HCT116 (cell line): ENCODE results near the gene ERCC6. TPM values are rescaled to one million over a fixed set of nuclear protein-coding genes. Genes with fewer than 3 reads are reported as not detected.

Experiments
- ATAC-seq: fragments of 200-7000 bp; cut with Tn5 transposase; 2 replicates; pipeline ENCODE4 v1.9.1; 2020; ENCODE audit warnings: mild to moderate bottlenecking, moderate library complexity
- BruUV-seq: library from RNA; stranded (reverse); fragments of 400-500 nt; replicated peaks from 2 replicates; lab custom pipeline; 2021; lab: Mats Ljungman, UMichigan
- CTCF ChIA-PET: fragments of 300-600 bp; sonication (Branson Sonifier 250); formaldehyde crosslinking; loops from one replicate; lab custom pipeline; 2021; ENCODE audit warnings: antibody characterized with exemption; lab: Charles Lee
- POLR2A ChIA-PET: fragments of 300-600, 350-600 bp; sonication (Branson Sonifier 250); formaldehyde crosslinking; loops from one replicate; lab custom pipeline; 2021; ENCODE audit warnings: antibody characterized with exemption; lab: Charles Lee
- RAD21 ChIA-PET, 2 experiments: fragments of 300-600 bp; sonication (Branson Sonifier 250); formaldehyde crosslinking; loops; one replicate each; lab custom pipeline; 2023; ENCODE audit warnings: low total read pairs in 2 of 2; ENCODE audit not compliant: uncharacterized antibody in 2 of 2, unreplicated experiment in 2 of 2, low non-redundant PET in 1 of 2; lab: Charles Lee
- DNase-seq: peaks from one replicate; pipeline ENCODE4 v3.0.0-alpha.2; 2010; ENCODE audit warnings: low read depth, low spot score
- H2AFZ ChIP-seq: fragments of 200-600 bp; shearing (Covaris generic), sonication (generic); 2 replicates; pipeline ENCODE4 v1.6.1; 2017; ENCODE audit warnings: low read depth, mixed run types, mixed read lengths, antibody characterized with exemption, low read length; ENCODE audit not compliant: poor library complexity, severe bottlenecking
- H3K27ac ChIP-seq: 2 replicates; pipeline ENCODE4 v1.5.1; 2012; ENCODE audit warnings: low read depth, low read length
- H3K27me3 ChIP-seq: fragments of 200-600 bp; sonication (generic); 2 replicates; pipeline ENCODE4 v1.6.1; 2016; ENCODE audit warnings: mixed run types, low read length, mixed read lengths; ENCODE audit not compliant: insufficient read depth
- H3K36me3 ChIP-seq, 2 experiments: fragments of 200-500 bp in 1 of 2; fragments of 200-600 bp in 1 of 2; sonication (Bioruptor generic) in 1 of 2; sonication (generic) in 1 of 2; 2 replicates each; pipeline versions ENCODE4 v1.5.1 to v1.6.1; 2014 to 2016; ENCODE audit warnings: low read length in 2 of 2, inconsistent platforms in 1 of 2, mixed read lengths in 1 of 2, mixed run types in 1 of 2; ENCODE audit not compliant: insufficient read depth in 2 of 2, control insufficient read depth in 1 of 2
- H3K4me1 ChIP-seq, 2 experiments: fragments of 200-600 bp in 1 of 2; sonication (generic) in 1 of 2; 2 replicates each; pipeline versions ENCODE4 v1.5.1 to v1.6.1; 2012 to 2017; ENCODE audit warnings: low read length in 2 of 2, inconsistent platforms in 1 of 2, mild to moderate bottlenecking in 1 of 2, mixed read lengths in 1 of 2, mixed run types in 1 of 2, moderate library complexity in 1 of 2; ENCODE audit not compliant: insufficient read depth in 2 of 2, control insufficient read depth in 1 of 2
- H3K4me2 ChIP-seq: fragments of 200-600 bp; sonication (generic); 2 replicates; pipeline ENCODE4 v1.6.1; 2017; ENCODE audit warnings: mixed run types, low read length, mixed read lengths
- H3K4me3 ChIP-seq, 2 experiments: fragments of 200-600 bp in 1 of 2; sonication (generic) in 1 of 2; replicated peaks in 1 of 2; 2 replicates each; pipeline ENCODE4 v1.5.1; 2011 to 2016; ENCODE audit warnings: low read length in 2 of 2, control low read depth in 1 of 2, low read depth in 1 of 2, mild to moderate bottlenecking in 1 of 2, mixed read lengths in 1 of 2, mixed run types in 1 of 2
- H3K79me2 ChIP-seq: fragments of 200-600 bp; sonication (generic); 2 replicates; pipeline ENCODE4 v1.6.1; 2017; ENCODE audit warnings: mild to moderate bottlenecking, mixed run types, low read length, moderate library complexity, mixed read lengths; ENCODE audit not compliant: insufficient read depth
- H3K9ac ChIP-seq: fragments of 200-600 bp; sonication (generic); 2 replicates; pipeline ENCODE4 v1.6.1; 2016; ENCODE audit warnings: low read length, mixed read lengths
- H3K9me2 ChIP-seq: fragments of 200-600 bp; sonication (generic), shearing (Covaris generic); 2 replicates; pipeline ENCODE4 v1.6.1; 2017; ENCODE audit warnings: mixed run types, mild to moderate bottlenecking, moderate library complexity; ENCODE audit not compliant: insufficient read depth
- H3K9me3 ChIP-seq, 2 experiments: fragments of 200-500 bp in 1 of 2; fragments of 200-600 bp in 1 of 2; sonication (Bioruptor generic) in 1 of 2; sonication (generic) in 1 of 2; 2 replicates each; pipeline ENCODE4 v1.6.1; 2014 to 2017; ENCODE audit warnings: low read length in 2 of 2, mixed read lengths in 2 of 2, inconsistent platforms in 1 of 2, low read depth in 1 of 2, mild to moderate bottlenecking in 1 of 2, mixed run types in 1 of 2, moderate library complexity in 1 of 2; ENCODE audit not compliant: control insufficient read depth in 1 of 2, insufficient read depth in 1 of 2
- H4K20me1 ChIP-seq: fragments of 200-600 bp; sonication (generic), shearing (Covaris generic); 2 replicates; pipeline ENCODE4 v1.6.1; 2017; ENCODE audit warnings: mixed run types, mild to moderate bottlenecking, moderate library complexity; ENCODE audit not compliant: insufficient read depth
- CEBPB ChIP-seq: IDR thresholded peaks from 2 replicates; pipeline ENCODE4 v1.6.1; 2012; ENCODE audit warnings: low read depth
- EZH2phosphoT487 ChIP-seq: fragments of 200-600 bp; IDR thresholded peaks from 2 replicates; pipeline ENCODE4 v1.6.1; 2018; ENCODE audit warnings: antibody characterized with exemption, borderline replicate concordance
- MAX ChIP-seq: IDR thresholded peaks from 2 replicates; pipeline ENCODE4 v1.6.1; 2012
- POLR2AphosphoS5 ChIP-seq: IDR thresholded peaks from 2 replicates; pipeline ENCODE4 v1.6.1; 2011; ENCODE audit warnings: mild to moderate bottlenecking, low read depth, low read length, moderate library complexity
- RAD21 ChIP-seq: IDR thresholded peaks from 2 replicates; pipeline ENCODE4 v1.6.1; 2012; ENCODE audit warnings: low read depth, mild to moderate bottlenecking
- intact Hi-C: fragments of 100-400 bp; cut with micrococcal nuclease; formaldehyde crosslinking; loops from 2 replicates; pipeline ENCODE4 v1.10.0; 2022
- total RNA-seq: library from RNA; stranded (reverse); gene quantifications from one replicate; pipeline ENCODE4 v1.2.1, GENCODE V29; 2021; ENCODE audit not compliant: unreplicated experiment
- TF ChIP-seq, protein P1 (sequence below): IDR thresholded peaks from 2 replicates; pipeline ENCODE4 v1.6.1; 2011; ENCODE audit warnings: mild to moderate bottlenecking, low read length, moderate library complexity; ENCODE audit not compliant: insufficient replicate concordance; ENCODE audit errors: extremely low read depth
- TF ChIP-seq, protein P2 (sequence below), 3 experiments: fragments of 200-600 bp in 1 of 3; sonication (generic) in 1 of 3; IDR thresholded peaks in 2 of 3; conservative IDR thresholded peaks in 1 of 3; 2 replicates each; pipeline ENCODE4 v1.5.1; 2012 to 2017; ENCODE audit warnings: low read depth in 2 of 3, low read length in 2 of 3, antibody characterized with exemption in 1 of 3, borderline replicate concordance in 1 of 3, control low read depth in 1 of 3, mild to moderate bottlenecking in 1 of 3, mixed read lengths in 1 of 3, mixed run types in 1 of 3, moderate library complexity in 1 of 3; ENCODE audit not compliant: insufficient read depth in 1 of 3

Gene ERCC6
- total RNA-seq, 1 experiment from 2014 or later, result 16.4 TPM

GRCh38 chr10:49512121-49512809 lies 26.7 kb downstream of the ERCC6 start:
- peaks cover 3 to 7% of the 10 kb centered on the region in 2 experiments; a peak in 2 of 4 replicates for H3K36me3 ChIP-seq
- no peaks in the 10 kb centered on the region for H3K79me2 ChIP-seq
- ChIA-PET CTCF (interaction anchor here (0.6 to 6.1 kb wide), 10 partner anchors 10 to 856 kb away, joined by 3 to 123 read pairs (median 6); no protein-coding TSS in a partner anchor), POLR2A (no interaction called here), RAD21 (interaction anchor here (0.5 to 2.4 kb wide), 5 partner anchors 93 to 536 kb away, joined by 3 to 14 read pairs (median 4); no protein-coding TSS in a partner anchor)
- no peaks in the 10 kb centered on the region for H3K9me3 ChIP-seq
- no peak overlapping the region for H3K9ac ChIP-seq
- H3K4me1 ChIP-seq, result no peaks in the 10 kb centered on the region
- no peaks in the 10 kb centered on the region for H3K27me3 ChIP-seq
- no peaks in the 10 kb centered on the region for H4K20me1 ChIP-seq
- H3K9me2 ChIP-seq, result no peaks in the 10 kb centered on the region
- no peak overlapping the region for H3K4me2 ChIP-seq
- H3K4me3 ChIP-seq, result no peak overlapping the region
- DNase-seq (peak; percentile 16), ATAC-seq (peak; percentile 87)
- no TSS peak for BruUV-seq
- H2AFZ ChIP-seq, result no peak overlapping the region
- H3K27ac ChIP-seq, result no peak overlapping the region
- intact Hi-C loops, result loop anchor here (1.0 to 10.0 kb wide), 5 partner anchors 105 to 957 kb away; no protein-coding TSS in a partner anchor
- TF ChIP-seq, protein P1, sequence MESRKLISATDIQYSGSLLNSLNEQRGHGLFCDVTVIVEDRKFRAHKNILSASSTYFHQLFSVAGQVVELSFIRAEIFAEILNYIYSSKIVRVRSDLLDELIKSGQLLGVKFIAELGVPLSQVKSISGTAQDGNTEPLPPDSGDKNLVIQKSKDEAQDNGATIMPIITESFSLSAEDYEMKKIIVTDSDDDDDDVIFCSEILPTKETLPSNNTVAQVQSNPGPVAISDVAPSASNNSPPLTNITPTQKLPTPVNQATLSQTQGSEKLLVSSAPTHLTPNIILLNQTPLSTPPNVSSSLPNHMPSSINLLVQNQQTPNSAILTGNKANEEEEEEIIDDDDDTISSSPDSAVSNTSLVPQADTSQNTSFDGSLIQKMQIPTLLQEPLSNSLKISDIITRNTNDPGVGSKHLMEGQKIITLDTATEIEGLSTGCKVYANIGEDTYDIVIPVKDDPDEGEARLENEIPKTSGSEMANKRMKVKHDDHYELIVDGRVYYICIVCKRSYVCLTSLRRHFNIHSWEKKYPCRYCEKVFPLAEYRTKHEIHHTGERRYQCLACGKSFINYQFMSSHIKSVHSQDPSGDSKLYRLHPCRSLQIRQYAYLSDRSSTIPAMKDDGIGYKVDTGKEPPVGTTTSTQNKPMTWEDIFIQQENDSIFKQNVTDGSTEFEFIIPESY, result no peak
- TF ChIP-seq, protein P2, sequence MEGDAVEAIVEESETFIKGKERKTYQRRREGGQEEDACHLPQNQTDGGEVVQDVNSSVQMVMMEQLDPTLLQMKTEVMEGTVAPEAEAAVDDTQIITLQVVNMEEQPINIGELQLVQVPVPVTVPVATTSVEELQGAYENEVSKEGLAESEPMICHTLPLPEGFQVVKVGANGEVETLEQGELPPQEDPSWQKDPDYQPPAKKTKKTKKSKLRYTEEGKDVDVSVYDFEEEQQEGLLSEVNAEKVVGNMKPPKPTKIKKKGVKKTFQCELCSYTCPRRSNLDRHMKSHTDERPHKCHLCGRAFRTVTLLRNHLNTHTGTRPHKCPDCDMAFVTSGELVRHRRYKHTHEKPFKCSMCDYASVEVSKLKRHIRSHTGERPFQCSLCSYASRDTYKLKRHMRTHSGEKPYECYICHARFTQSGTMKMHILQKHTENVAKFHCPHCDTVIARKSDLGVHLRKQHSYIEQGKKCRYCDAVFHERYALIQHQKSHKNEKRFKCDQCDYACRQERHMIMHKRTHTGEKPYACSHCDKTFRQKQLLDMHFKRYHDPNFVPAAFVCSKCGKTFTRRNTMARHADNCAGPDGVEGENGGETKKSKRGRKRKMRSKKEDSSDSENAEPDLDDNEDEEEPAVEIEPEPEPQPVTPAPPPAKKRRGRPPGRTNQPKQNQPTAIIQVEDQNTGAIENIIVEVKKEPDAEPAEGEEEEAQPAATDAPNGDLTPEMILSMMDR (IDR thresholded peaks at IDR 0.05 in 2 of 3, conservative IDR thresholded peaks at IDR 0.05 in 1 of 3; ENCODE audit: borderline replicate concordance in 1 of 3, insufficient read depth in 1 of 3, low read depth in 2 of 3, low read length in 2 of 3), result peak; percentile 58 to 79 (median 66); a peak in 5 of 6 replicates
- no peak for TF ChIP-seq EZH2phosphoT487
- TF ChIP-seq CEBPB, result no peak
- TF ChIP-seq POLR2AphosphoS5, result no peak
- no peak for TF ChIP-seq MAX
- peak; percentile 85 for TF ChIP-seq RAD21
- TF ChIP-seq, all 23 proteins: peak for 2
